Kidney (tissue), 14 donors: ENCODE data around the gene ARHGEF28. TPM values are rescaled to one million over a fixed set of nuclear protein-coding genes. Genes with fewer than 3 reads are reported as not detected.

ENCODE experiments used
- DNase-seq, 5 donors: peaks; one replicate each; pipeline ENCODE4 v3.0.0-alpha.2; 2013 to 2020
- FAIRE-seq: peaks from 2 replicates; lab custom pipeline; 2012; peaks lifted over from hg19 to GRCh38; lab: Jason Lieb, UNC
- H3K27ac ChIP-seq, 2 donors: one replicate each; pipeline ENCODE4 v1.7.0; 2013; ENCODE audit warnings: low read depth in 2 of 2, low read length in 2 of 2, inconsistent platforms in 1 of 2
- H3K27me3 ChIP-seq: one replicate; pipeline ENCODE4 v1.7.1; 2013; ENCODE audit warnings: low read length, inconsistent platforms; ENCODE audit not compliant: control insufficient read depth, insufficient read depth
- H3K36me3 ChIP-seq, 3 donors: one replicate each; pipeline versions ENCODE4 v1.7.0 to v1.7.1; 2013; ENCODE audit warnings: low read length in 3 of 3, control low read depth in 1 of 3, inconsistent platforms in 1 of 3; ENCODE audit not compliant: insufficient read depth in 3 of 3, control insufficient read depth in 2 of 3
- H3K4me1 ChIP-seq, 3 donors: one replicate each; pipeline versions ENCODE4 v1.7.0 to v1.7.1; 2013; ENCODE audit warnings: low read length in 3 of 3, inconsistent platforms in 1 of 3, low read depth in 1 of 3; ENCODE audit not compliant: control insufficient read depth in 2 of 3, insufficient read depth in 2 of 3
- H3K4me3 ChIP-seq, 3 donors: one replicate each; pipeline versions ENCODE4 v1.7.0 to v1.8.1; 2013; ENCODE audit warnings: low read length in 3 of 3, control low read depth in 1 of 3, inconsistent platforms in 1 of 3
- H3K9ac ChIP-seq, 3 donors: one replicate each; pipeline versions ENCODE4 v1.7.0 to v1.7.1; 2013; ENCODE audit warnings: low read length in 3 of 3, control low read depth in 1 of 3, inconsistent platforms in 1 of 3
- H3K9me3 ChIP-seq, 3 donors: one replicate each; pipeline versions ENCODE4 v1.7.0 to v1.7.1; 2013; ENCODE audit warnings: low read length in 3 of 3, control low read depth in 1 of 3, inconsistent platforms in 1 of 3; ENCODE audit not compliant: control insufficient read depth in 2 of 3, insufficient read depth in 1 of 3
- CTCF ChIP-seq: IDR thresholded peaks from 3 replicates; pipeline ENCODE4 v1.5.1; 2012; ENCODE audit warnings: mild to moderate bottlenecking, moderate library complexity, borderline replicate concordance; ENCODE audit not compliant: insufficient read depth; ENCODE audit errors: extremely low read depth
- intact Hi-C: fragments of 100-400 bp; cut with DNase I; formaldehyde crosslinking; loops from one replicate; pipeline ENCODE4 v1.11.1; 2022
- polyA plus RNA-seq: library from polyadenylated mRNA; stranded (reverse); fragments of 350-450 nt; fragmentation: Illumina TruSeq; extraction: RNeasy Lipid Tissue Mini Kit (QIAGEN cat#74804); gene quantifications from one replicate; pipeline ENCODE4 v1.2.3, GENCODE V29; 2014; ENCODE audit warnings: low read depth, low replicate concordance; ENCODE audit not compliant: insufficient read depth
- total RNA-seq: library from RNA; stranded (reverse); fragmentation: NEBNext Ultra II Directional; extraction: Animal tissue kit (Norgen Biotek cat#: 25700); gene quantifications from one replicate; pipeline ENCODE4 v1.2.1, GENCODE V29; 2021
- donor health status: control.
- donor health status: control.
- donor health status: control.
- donor health status: control.
- donor health status: control.
- donor health status: DM: yes; HTN: yes; CAD: no.
- donor health status: Normal renal cell carcinoma (clear cell type).

The ARHGEF28 gene
- total and polyA plus RNA-seq, 2 donors from 2014 or later: 21.9 to 66.3 TPM

- no peak for TF ChIP-seq CTCF
- DNase-seq (no peak), FAIRE-seq (no peak)
- intact Hi-C loops: no loop called here
- no peaks in the 10 kb centered on the region for H3K27me3 ChIP-seq
- peaks cover 7 to 24% (median 20%) of the 10 kb centered on the region in 3 donors for H3K4me1 ChIP-seq
- H3K27ac ChIP-seq: peak overlapping the region; percentile 74 to 77
- H3K9ac ChIP-seq: peak overlapping the region; percentile 1 to 61 (median 46)
- H3K9me3 ChIP-seq: no peaks in the 10 kb centered on the region
- peak overlapping the region; percentile 30 to 96 (median 85) for H3K4me3 ChIP-seq
- peaks cover 0 to 2% (median 0%) of the 10 kb centered on the region in 3 donors for H3K36me3 ChIP-seq
These were observed 189.6 kb downstream of the ARHGEF28 start for GRCh38 chr5:73815631-73816030.

GRCh38 chr5:73816656-73817420, 190.8 kb downstream of the ARHGEF28 start:
- Histone ChIP-seq H3K4me1 (peaks cover 7 to 27% (median 24%) of the 10 kb centered on the region in 3 donors), H3K27ac (peak overlapping the region; percentile 74 to 77), H3K4me3 (peak overlapping the region in 2 of 3 donors; percentile 85 to 96), H3K9ac (peak overlapping the region in 1 of 3 donors; percentile 61), H3K27me3 (no peaks in the 10 kb centered on the region), H3K9me3 (no peaks in the 10 kb centered on the region), H3K36me3 (peaks cover 0 to 2% (median 0%) of the 10 kb centered on the region in 3 donors)
- intact Hi-C loops: no loop called here
- DNase-seq (peak in 3 of 5 donors; percentile 40 to 71 (median 46)), FAIRE-seq (no peak)
- TF ChIP-seq CTCF: no peak

- Histone ChIP-seq H3K9me3 (no peaks in the 10 kb centered on the region), H3K27me3 (no peaks in the 10 kb centered on the region), H3K27ac (peak overlapping the region in 1 of 2 donors; percentile 28), H3K9ac (no peak overlapping the region), H3K36me3 (peaks cover 0 to 2% (median 0%) of the 10 kb centered on the region in 3 donors), H3K4me1 (peaks cover 0 to 35% (median 35%) of the 10 kb centered on the region in 3 donors), H3K4me3 (no peak overlapping the region)
- DNase-seq (no peak), FAIRE-seq (no peak)
- no peak for TF ChIP-seq CTCF
- intact Hi-C loops: no loop called here
These were observed 192.4 kb downstream of the ARHGEF28 start for GRCh38 chr5:73818357-73818756.
